B cell (primary cell): ENCODE data around the gene TM4SF20. TPM values are rescaled to one million over a fixed set of nuclear protein-coding genes. Genes with fewer than 3 reads are reported as not detected.

Experiments
- ATAC-seq: fragments of 200-7000 bp; cut with Tn5 transposase; one replicate; pipeline ENCODE4 v1.10.0; 2021; ENCODE audit warnings: low read depth, mild to moderate bottlenecking, moderate number of reproducible peaks, moderate library complexity
- CTCF ChIA-PET: fragments of 350-600 bp; sonication (Branson Sonifier 250); formaldehyde crosslinking; loops from one replicate; lab custom pipeline; 2021; ENCODE audit warnings: antibody characterized with exemption, inconsistent platforms; lab: Charles Lee
- POLR2A ChIA-PET: fragments of 350-600 bp; sonication (Branson Sonifier 250); formaldehyde crosslinking; loops from one replicate; lab custom pipeline; 2021; ENCODE audit warnings: antibody characterized with exemption; lab: Charles Lee
- DNase-seq: peaks from one replicate; pipeline ENCODE4 v3.0.0; 2013
- H2AFZ ChIP-seq: 2 replicates; pipeline ENCODE4 v1.6.1; 2012; ENCODE audit warnings: mild to moderate bottlenecking, low read depth, low read length; ENCODE audit not compliant: insufficient read depth, poor library complexity, severe bottlenecking
- H3K27ac ChIP-seq, 2 donors: 1 replicate in 1 of 2; 2 replicates in 1 of 2; pipeline ENCODE4 v1.5.1; 2012 to 2013; ENCODE audit warnings: low read length in 2 of 2, mild to moderate bottlenecking in 2 of 2, moderate library complexity in 1 of 2
- H3K27me3 ChIP-seq, 4 experiments: fragments of 200-600 bp in 1 of 4; sonication (generic) in 1 of 4; replicated peaks in 1 of 4; 1 replicate in 2 of 4; 2 replicates in 2 of 4; pipeline versions ENCODE4 v1.6.1 to v1.7.0; 2013 to 2016; ENCODE audit warnings: low read length in 3 of 4, mild to moderate bottlenecking in 2 of 4, mixed read lengths in 1 of 4, moderate library complexity in 1 of 4; ENCODE audit not compliant: insufficient read depth in 4 of 4, control insufficient read depth in 3 of 4; ENCODE audit errors: control extremely low read depth in 1 of 4
- H3K36me3 ChIP-seq, 2 experiments: replicated peaks in 1 of 2; 1 replicate in 1 of 2; 2 replicates in 1 of 2; pipeline versions ENCODE4 v1.6.1 to v1.7.1; 2013; ENCODE audit warnings: low read length in 1 of 2; ENCODE audit not compliant: insufficient read depth in 2 of 2, control insufficient read depth in 1 of 2; ENCODE audit errors: control extremely low read depth in 1 of 2, extremely low read depth in 1 of 2
- H3K4me1 ChIP-seq, 2 donors: fragments of 200-600 bp in 1 of 2; sonication (generic) in 1 of 2; 1 replicate in 1 of 2; 2 replicates in 1 of 2; pipeline versions ENCODE4 v1.5.1 to v1.6.1; 2013 to 2017; ENCODE audit warnings: low read length in 2 of 2; ENCODE audit not compliant: control insufficient read depth in 2 of 2, insufficient read depth in 2 of 2
- H3K4me2 ChIP-seq: replicated peaks from 2 replicates; pipeline ENCODE3; 2012; ENCODE audit warnings: mild to moderate bottlenecking, low read depth, low read length; ENCODE audit not compliant: poor library complexity, severe bottlenecking
- H3K4me3 ChIP-seq, 5 experiments: fragments of 200-600 bp in 1 of 5; sonication (generic) in 1 of 5; 1 replicate in 3 of 5; 2 replicates in 2 of 5; pipeline versions ENCODE4 v1.5.1 to v1.7.0; 2011 to 2016; ENCODE audit warnings: low read length in 4 of 5, mild to moderate bottlenecking in 4 of 5, low read depth in 2 of 5, control low read depth in 1 of 5, moderate library complexity in 1 of 5; ENCODE audit not compliant: insufficient read depth in 1 of 5; ENCODE audit errors: control extremely low read depth in 1 of 5, extremely low read depth in 1 of 5
- H3K79me2 ChIP-seq: fragments of 200-600 bp; sonication (generic); one replicate; pipeline ENCODE4 v1.6.0; 2016; ENCODE audit warnings: low read length; ENCODE audit not compliant: control insufficient read depth, insufficient read depth
- H3K9ac ChIP-seq: fragments of 200-600 bp; sonication (generic); 2 replicates; pipeline ENCODE4 v1.6.1; 2017; ENCODE audit warnings: mild to moderate bottlenecking, low read length, moderate library complexity
- H3K9me3 ChIP-seq, 3 donors: one replicate each; pipeline versions ENCODE4 v1.6.1 to v1.7.1; 2013; ENCODE audit warnings: low read length in 2 of 3; ENCODE audit not compliant: control insufficient read depth in 2 of 3, insufficient read depth in 1 of 3; ENCODE audit errors: control extremely low read depth in 1 of 3
- H4K20me1 ChIP-seq: 2 replicates; pipeline ENCODE4 v1.6.0; 2012; ENCODE audit warnings: mild to moderate bottlenecking, low read length; ENCODE audit not compliant: insufficient read depth, control insufficient read depth, poor library complexity, severe bottlenecking
- H3K27ac Mint-ChIP-seq: one replicate; pipeline ENCODE4 v1.8.0; 2021; ENCODE audit warnings: mixed read lengths
- H3K27me3 Mint-ChIP-seq: one replicate; pipeline ENCODE4 v1.8.0; 2021; ENCODE audit warnings: mixed read lengths
- H3K4me1 Mint-ChIP-seq: one replicate; pipeline ENCODE4 v1.8.0; 2021; ENCODE audit warnings: mixed read lengths
- H3K4me3 Mint-ChIP-seq: one replicate; pipeline ENCODE4 v1.8.0; 2021; ENCODE audit warnings: mixed read lengths
- H3K9me3 Mint-ChIP-seq: one replicate; pipeline ENCODE4 v1.8.0; 2022; ENCODE audit warnings: mixed read lengths; ENCODE audit not compliant: insufficient read depth
- EZH2 ChIP-seq: IDR thresholded peaks from 2 replicates; pipeline ENCODE4 v1.6.1; 2012; ENCODE audit warnings: borderline replicate concordance, low read depth, mild to moderate bottlenecking, moderate library complexity, low read length; ENCODE audit not compliant: insufficient read depth, poor library complexity, severe bottlenecking
- WGBS: methylation state at CpG from one replicate; pipeline ENCODE4 v1.1.5; 2013; ENCODE audit warnings: missing lambda C conversion rate; ENCODE audit not compliant: insufficient coverage; 5-methylcytosine and 5-hydroxymethylcytosine counted together
- intact Hi-C: fragments of 100-400 bp; cut with micrococcal nuclease; formaldehyde crosslinking; loops from one replicate; pipeline ENCODE4 v1.10.0; 2022
- polyA plus RNA-seq: library from polyadenylated mRNA; depleted of rRNA; stranded (reverse); fragments of >200 nt; gene quantifications from 2 replicates; pipeline ENCODE4 v1.2.3, GENCODE V29; 2012
- total RNA-seq, 2 donors: library from RNA; stranded (reverse); fragments of 120-200 nt in 1 of 2; gene quantifications; 1 replicate in 1 of 2; 2 replicates in 1 of 2; pipeline versions ENCODE4 v1.2.3 to v1.2.4, GENCODE V29; 2013 to 2022
- TF ChIP-seq, protein P1 (sequence below): fragments of 200-600 bp; IDR thresholded peaks from one replicate; pipeline ENCODE4 v1.8.0; 2022; ENCODE audit warnings: antibody characterized with exemption, mild to moderate bottlenecking

The TM4SF20 gene
- total and polyA plus RNA-seq, 2 donors (not counting 1 experiment from before 2014, with no cell fraction given): not detected

- Mint-ChIP-seq H3K4me1 (no peaks in the 10 kb centered on the region), H3K27ac (no peak overlapping the region), H3K27me3 (no peaks in the 10 kb centered on the region), H3K9me3 (no peaks in the 10 kb centered on the region), H3K4me3 (no peak overlapping the region)
- POLR2A ChIA-PET: no interaction called here
- H3K9me3 ChIP-seq: no peaks in the 10 kb centered on the region
- TF ChIP-seq, protein P1, sequence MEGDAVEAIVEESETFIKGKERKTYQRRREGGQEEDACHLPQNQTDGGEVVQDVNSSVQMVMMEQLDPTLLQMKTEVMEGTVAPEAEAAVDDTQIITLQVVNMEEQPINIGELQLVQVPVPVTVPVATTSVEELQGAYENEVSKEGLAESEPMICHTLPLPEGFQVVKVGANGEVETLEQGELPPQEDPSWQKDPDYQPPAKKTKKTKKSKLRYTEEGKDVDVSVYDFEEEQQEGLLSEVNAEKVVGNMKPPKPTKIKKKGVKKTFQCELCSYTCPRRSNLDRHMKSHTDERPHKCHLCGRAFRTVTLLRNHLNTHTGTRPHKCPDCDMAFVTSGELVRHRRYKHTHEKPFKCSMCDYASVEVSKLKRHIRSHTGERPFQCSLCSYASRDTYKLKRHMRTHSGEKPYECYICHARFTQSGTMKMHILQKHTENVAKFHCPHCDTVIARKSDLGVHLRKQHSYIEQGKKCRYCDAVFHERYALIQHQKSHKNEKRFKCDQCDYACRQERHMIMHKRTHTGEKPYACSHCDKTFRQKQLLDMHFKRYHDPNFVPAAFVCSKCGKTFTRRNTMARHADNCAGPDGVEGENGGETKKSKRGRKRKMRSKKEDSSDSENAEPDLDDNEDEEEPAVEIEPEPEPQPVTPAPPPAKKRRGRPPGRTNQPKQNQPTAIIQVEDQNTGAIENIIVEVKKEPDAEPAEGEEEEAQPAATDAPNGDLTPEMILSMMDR: no peak
- TF ChIP-seq EZH2: no peak
- no peak overlapping the region for H3K4me2 ChIP-seq
- H3K9ac ChIP-seq: no peak overlapping the region
- ATAC-seq (no peak), DNase-seq (no peak)
- no peak overlapping the region for H3K4me3 ChIP-seq
- no peaks in the 10 kb centered on the region for H3K4me1 ChIP-seq
- intact Hi-C loops: no loop called here
- WGBS: 52% methylated on average over 2 of the region's 4 CpGs
- H3K27ac ChIP-seq: no peak overlapping the region
- CTCF ChIA-PET: no interaction called here
- H3K27me3 ChIP-seq: no peaks in the 10 kb centered on the region
- no peaks in the 10 kb centered on the region for H3K79me2 ChIP-seq
- peaks cover 9 to 31% of the 10 kb centered on the region in 2 experiments for H3K36me3 ChIP-seq
- no peak overlapping the region for H2AFZ ChIP-seq
- no peaks in the 10 kb centered on the region for H4K20me1 ChIP-seq
These were observed 27.5 kb downstream of the TM4SF20 start for GRCh38 chr2:227351639-227352038.

GRCh38 chr2:227349989-227350612, 29.0 kb downstream of the TM4SF20 start:
- ChIA-PET POLR2A (no interaction called here), CTCF (interaction anchor here (0.9 kb wide), 1 partner anchor 22 kb away, joined by 3 read pairs; no protein-coding TSS in a partner anchor)
- no peaks in the 10 kb centered on the region for H3K4me1 ChIP-seq
- H3K9me3 ChIP-seq: no peaks in the 10 kb centered on the region
- H3K27ac ChIP-seq: no peak overlapping the region
- intact Hi-C loops: no loop called here
- no peak overlapping the region for H3K9ac ChIP-seq
- WGBS: no CpG with 5 or more reads among the region's 7 CpGs
- H2AFZ ChIP-seq: no peak overlapping the region
- no peak overlapping the region for H3K4me2 ChIP-seq
- H3K9me3 Mint-ChIP-seq: no peaks in the 10 kb centered on the region
- no peaks in the 10 kb centered on the region for H3K79me2 ChIP-seq
- no peak overlapping the region for H3K4me3 Mint-ChIP-seq
- no peaks in the 10 kb centered on the region for H3K27me3 Mint-ChIP-seq
- H3K4me1 Mint-ChIP-seq: no peaks in the 10 kb centered on the region
- DNase-seq: no peak
- no peaks in the 10 kb centered on the region for H3K27me3 ChIP-seq
- TF ChIP-seq EZH2: no peak
- TF ChIP-seq, protein P1: no peak
- no peaks in the 10 kb centered on the region for H4K20me1 ChIP-seq
- ATAC-seq: no peak
- H3K36me3 ChIP-seq: peaks cover 11 to 21% of the 10 kb centered on the region in 2 experiments
- H3K27ac Mint-ChIP-seq: no peak overlapping the region
- H3K4me3 ChIP-seq: no peak overlapping the region
